NCI-H2227 treated with DMSO at 0.1 percent for 48 hours (cell line): ENCODE measurements around the gene SRRM1.
"Not testable (repeated sequence)": the region's sequence is repeated elsewhere in the genome, so short reads cannot be mapped to it uniquely, and the experiment has no call there.

ENCODE experiments used
- DNase-seq: peaks from one replicate; lab custom pipeline; 2025; lab: John Stamatoyannopoulos, UW

Gene SRRM1

GRCh38 chr1:24643363-24644099, 429 bp downstream of the SRRM1 start:
- DNase-seq: no peak

- no peak for DNase-seq
These were observed 940 bp downstream of the SRRM1 start for GRCh38 chr1:24644100-24644384.

- no peak for DNase-seq
These were observed 5.8 kb downstream of the SRRM1 start for GRCh38 chr1:24648919-24649318.

- DNase-seq: no peak
These were observed 9.3 kb downstream of the SRRM1 start for GRCh38 chr1:24652382-24652781.

- no peak for DNase-seq
These were observed 10.9 kb downstream of the SRRM1 start for GRCh38 chr1:24654010-24654409.

DNA sequence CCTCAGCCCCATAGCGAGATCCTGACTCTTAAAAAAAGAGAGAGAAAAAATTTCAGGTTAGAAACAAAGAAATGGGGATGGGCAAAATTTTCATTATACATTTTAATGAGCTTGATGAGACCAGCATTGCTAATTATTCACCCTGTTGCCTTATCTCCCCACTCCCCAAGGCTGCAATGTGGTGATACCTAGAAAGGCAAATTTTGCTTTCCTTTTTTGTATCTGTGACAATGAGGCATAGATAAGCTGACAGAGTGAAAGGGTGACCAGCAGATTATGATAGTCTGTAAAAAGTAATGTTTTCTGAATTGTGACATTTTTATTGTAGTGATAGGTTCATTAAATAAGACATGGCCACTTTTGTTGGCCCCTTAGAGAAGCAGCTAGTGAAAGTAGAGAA, 12.9 kb downstream of the SRRM1 start:
- no peak for DNase-seq

DNA sequence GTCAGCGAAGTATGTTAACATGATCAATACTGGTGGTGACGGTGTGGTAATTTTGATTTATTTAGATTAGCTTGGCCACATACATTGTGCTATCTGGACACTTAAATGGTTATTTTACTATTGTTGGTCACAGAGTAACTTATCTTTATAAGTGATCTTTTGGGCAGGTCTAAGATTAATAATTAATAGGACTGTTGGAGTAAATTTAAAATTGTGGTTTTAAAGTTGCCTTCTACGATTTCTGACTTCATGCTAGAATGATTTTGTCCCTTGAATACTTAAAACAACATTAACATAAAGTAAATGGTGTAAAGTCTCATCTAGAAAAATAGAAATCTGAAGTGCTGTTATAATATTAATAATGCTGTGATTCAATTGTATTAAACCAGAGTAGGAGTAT, 14.7 kb downstream of the SRRM1 start:
- no peak for DNase-seq

DNA sequence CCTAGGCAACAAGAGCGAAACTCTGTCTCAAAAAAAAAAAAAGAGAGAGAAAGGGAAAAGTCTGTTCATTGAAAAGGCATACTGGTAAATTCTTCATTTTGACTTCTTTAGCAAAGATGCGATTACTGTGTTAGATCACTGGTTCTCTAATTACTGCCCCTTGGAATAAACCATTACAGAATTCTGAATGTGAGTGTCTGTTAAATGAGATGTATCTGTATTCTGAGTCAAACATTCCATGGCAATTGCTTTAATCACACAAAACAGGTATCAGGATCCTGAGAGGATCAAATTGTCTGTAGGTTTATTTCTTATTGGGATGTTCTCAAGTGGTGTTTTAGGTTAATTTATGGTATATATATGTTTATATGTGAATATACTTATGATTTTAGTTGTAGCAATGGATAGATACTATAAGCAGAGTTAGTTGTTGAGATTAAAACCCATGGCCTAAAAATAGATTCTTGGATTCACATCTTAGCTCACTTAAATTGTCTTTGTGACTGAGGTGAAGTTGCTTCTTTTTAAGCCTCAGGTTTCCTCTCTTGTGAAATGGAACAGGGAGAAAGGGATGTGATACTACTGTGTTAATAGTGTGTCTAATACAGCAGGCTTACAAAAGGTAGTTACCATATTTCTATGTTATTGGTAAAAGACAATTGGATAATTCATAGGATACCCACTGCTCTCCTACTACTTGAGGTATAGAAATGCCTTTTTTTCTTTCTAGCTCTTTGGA, 16.2 kb downstream of the SRRM1 start:
- no peak for DNase-seq

DNA sequence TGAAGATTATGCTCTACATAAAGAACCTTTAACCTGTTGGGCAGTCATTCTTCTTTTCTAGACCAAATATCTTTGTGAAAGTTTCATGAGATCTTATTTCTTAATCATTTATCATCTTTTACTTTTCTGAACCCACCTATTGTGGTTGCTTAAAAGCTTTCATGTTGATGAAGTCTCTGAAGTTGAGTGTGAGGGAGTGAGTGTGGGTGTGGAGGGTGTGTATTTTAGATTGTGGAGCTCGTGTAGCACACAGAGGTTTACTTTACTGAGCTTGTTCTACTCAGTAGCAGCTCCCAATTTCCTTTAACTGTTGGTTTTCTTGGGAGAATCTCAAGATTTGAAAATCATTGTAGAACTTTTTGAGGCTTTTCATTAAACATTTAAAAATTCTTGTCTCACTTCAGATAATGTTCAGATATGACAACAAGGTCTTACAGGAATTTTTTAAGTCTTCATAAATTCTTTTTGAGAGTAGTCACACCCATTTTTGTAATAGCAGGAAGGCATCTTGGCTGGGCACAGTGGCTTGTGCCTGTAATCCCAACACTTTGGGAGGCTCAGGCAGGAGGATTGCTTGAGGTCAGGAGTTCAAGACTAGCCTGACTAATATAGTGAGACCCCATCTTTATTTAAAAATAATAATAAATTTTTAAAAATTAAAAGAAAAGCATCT, 17.0 kb downstream of the SRRM1 start:
- DNase-seq: no peak

GRCh38 chr1:24664507-24665033, 21.5 kb downstream of the SRRM1 start:
- DNase-seq: no peak

DNA sequence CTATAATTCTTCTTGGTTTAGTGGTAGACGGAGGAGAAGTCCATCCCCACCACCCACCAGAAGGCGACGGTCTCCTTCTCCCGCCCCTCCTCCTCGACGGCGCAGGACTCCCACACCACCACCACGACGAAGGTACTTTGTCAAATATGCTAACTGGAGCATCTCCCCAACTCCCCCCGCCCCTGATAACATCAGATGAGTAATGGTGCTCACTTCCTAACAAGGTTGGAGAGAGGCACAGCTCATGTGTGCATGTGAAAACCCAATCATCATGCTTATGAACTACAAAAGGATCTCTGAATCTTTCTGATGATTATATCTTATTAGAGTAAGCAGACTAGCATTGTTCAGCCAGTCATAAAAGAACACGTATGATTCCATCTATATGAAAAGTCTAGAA, 23.7 kb downstream of the SRRM1 start:
- no peak for DNase-seq

DNA sequence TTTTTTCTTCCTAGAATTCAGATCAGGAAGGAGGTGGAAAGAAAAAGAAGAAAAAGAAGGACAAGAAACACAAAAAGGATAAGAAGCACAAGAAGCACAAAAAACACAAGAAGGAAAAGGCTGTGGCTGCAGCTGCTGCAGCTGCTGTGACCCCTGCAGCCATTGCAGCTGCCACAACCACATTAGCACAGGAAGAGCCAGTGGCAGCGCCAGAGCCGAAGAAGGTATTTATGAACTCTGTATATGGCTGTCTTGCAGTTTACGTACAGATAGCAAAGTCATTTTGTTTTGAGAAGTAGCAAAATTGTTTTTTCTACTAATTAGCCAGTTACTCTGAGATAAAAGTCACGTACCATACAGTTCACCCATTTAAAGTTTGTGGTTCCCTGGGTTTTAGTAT, 28.3 kb downstream of the SRRM1 start:
- DNase-seq: not testable (repeated sequence)

DNA sequence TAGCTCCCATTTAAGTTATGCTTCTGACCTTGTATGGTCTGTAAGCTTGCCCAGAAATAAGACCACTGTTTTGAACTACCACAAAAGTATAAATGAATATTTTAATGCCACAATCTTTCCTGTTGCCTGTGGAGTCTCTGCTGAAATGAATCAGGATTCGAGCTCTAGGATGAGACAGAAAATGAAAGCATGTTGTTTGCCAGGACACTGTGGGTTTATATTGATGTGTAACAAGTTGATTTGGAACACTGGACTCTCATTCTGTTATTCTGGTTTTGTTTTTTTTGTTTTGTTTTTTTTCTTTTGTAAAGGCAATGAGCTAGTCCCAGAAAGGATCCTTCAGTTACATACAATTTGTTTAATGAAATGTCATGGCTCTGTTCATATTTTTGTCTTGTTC, 29.6 kb downstream of the SRRM1 start:
- not testable (repeated sequence) for DNase-seq

DNA sequence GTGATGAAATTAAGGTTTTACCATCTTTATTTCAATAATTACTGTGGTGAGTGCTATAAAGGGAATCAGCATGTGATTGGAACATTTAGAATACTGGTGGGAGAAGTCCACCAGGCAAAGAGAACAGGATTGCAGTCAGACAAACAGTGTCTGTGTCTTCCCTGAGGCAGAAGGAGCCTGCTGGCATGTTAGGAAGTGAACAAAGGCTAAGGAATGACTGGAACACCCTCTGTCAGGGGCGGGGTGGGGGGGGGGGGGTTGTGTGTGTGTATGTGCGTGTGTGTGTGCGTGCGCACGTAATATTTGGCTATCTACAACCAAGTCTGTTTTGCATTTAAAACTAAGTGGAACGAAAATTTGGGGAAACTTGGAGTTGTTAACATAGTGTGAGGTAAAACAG, 30.2 kb downstream of the SRRM1 start:
- no peak for DNase-seq

- DNase-seq: not testable (repeated sequence)
These were observed 35.3 kb downstream of the SRRM1 start for GRCh38 chr1:24678421-24678820.

DNA sequence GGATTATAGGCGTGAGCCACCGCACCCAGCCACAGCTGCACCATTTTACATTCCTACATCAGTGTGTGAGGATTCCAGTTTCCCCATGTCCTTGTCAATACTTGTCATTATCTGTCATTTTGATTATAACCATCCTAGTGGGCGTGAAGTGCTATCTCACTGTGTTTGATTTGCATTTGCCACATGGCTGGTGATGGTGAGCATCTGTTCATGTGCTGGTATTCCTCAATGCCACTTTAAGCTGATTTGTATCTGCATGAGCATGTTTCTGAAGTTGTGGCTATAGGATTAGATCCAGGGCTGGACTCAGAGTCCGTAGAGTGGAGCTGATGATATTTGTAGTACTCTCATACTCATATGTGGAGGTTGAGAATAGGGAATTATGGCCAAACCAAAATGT, 36.6 kb downstream of the SRRM1 start:
- DNase-seq: no peak

DNA sequence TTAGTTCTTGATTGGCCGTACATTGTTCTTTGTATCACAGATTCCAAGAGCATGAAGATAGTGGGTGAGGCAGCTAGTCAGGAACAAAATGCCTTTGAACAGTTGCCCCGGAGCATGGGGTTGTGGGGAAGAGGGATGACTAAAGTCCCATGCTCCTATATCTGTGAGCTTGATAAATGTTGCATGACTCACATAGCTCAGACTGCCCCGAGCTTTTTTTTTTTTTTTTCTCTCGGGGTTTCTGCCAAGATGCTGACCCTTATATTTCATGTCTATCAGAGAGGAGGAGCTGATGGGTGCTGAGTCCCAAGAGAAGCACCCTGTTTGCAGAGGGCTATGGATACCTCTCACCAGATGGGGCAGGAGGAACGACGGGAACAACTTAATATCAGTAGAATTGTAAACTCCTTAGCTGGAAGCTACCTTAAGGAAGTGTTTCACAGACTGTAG, 40.6 kb downstream of the SRRM1 start:
- no peak for DNase-seq

DNA sequence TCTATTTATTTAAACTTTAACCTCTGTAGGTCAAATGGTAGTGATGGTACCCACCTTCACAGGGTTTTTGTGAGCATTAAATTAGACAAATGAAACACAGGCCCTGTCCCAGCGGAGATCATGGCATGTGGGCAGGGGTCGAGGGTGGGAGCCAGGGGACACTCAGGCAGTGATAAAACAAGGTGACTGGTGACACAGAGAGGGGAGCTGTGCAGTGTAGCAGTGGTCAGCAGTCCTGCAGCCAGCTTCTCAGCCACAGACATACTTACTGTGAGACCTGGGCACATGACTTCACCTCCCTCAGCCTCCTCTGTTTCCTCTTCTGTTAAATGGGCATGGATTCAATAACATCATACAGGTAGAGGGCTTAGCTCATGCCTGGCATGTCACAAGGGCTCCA, 44.9 kb downstream of the SRRM1 start:
- no peak for DNase-seq

GRCh38 chr1:24688621-24689195, 45.6 kb downstream of the SRRM1 start:
- DNase-seq: peak; percentile 68

DNA sequence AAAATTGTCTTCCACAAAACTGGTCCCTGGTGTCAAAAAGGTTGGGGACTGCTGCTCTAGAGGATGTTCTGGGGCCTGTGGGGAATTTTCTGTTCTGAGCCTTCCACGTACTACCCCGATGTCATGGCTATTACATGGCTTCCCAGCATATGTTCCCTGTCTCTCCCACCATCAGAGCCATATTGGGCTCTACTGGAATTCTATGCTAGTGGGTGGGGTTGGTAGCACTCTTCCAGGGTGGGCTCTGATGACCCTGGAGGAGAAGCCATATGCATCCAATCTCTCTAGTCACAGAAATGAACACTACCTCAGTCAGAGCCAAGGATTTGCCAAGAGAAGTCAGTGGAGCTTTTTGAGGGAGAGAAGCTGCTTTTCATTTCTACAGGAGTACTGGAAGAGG, 47.9 kb downstream of the SRRM1 start:
- no peak for DNase-seq

GRCh38 chr1:24692351-24692980, 49.4 kb downstream of the SRRM1 start:
- no peak for DNase-seq

DNA sequence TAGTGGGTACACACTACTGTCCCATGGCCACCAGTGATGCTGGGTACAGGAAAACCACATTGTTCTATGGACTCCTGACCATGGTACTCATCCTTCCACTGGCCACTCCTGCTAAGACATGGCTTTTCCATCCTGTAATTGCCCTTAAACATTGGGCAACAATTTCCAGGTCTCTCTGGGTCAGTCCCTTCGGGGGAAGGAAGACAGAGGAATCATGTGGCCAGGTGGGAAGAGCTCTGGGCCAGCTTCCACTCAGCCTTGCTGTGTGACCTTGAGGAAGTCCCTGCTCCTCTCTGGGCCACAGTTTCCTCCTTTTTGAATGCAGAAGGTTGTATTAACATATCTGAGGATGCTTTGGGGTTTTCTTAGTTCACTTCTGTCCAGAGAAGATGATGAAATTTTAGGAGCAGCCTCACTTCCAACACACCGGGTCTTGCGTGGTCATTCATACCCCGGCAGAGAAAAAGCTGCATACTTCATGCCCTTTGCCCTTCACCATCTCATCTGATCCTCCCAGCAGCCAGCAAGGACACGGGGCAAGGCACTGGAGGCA, 50.8 kb downstream of the SRRM1 start:
- no peak for DNase-seq
